Adipose tissue (tissue), 3 donors: ENCODE data around the gene ASIC4. TPM values are rescaled to one million over a fixed set of nuclear protein-coding genes. Genes with fewer than 3 reads are reported as not detected.

ENCODE experiments used
- H3K27ac ChIP-seq: one replicate; pipeline ENCODE4 v1.5.1; 2013; ENCODE audit warnings: low read depth, low read length
- WGBS, 3 donors: extraction: QIAGEN DNeasy Blood & Tissue Kit; methylation state at CpG; one replicate each; pipeline ENCODE4 v1.1.7; 2013; 5-methylcytosine and 5-hydroxymethylcytosine counted together
- polyA plus RNA-seq, 3 donors: library from polyadenylated mRNA; stranded (reverse); fragments of 200-250 nt; gene quantifications; one replicate each; pipeline ENCODE4 v1.2.3, GENCODE V29; 2013
- donor health status: healthy with polysubstance abuse.
- donor health status: Bipolar disorder and iron deficiency.
- donor health status: healthy.

Gene ASIC4
- polyA plus RNA-seq, 3 donors = 0.02 to 0.11 TPM; not detected in 1

GRCh38 chr2:219555956-219556355, 41.7 kb downstream of the ASIC4 start:
- no peak overlapping the region for H3K27ac ChIP-seq
- 93 to 99% (median 97%) methylated on average over 16 to 20 of the region's 20 CpGs for WGBS, 3 donors

- 93 to 98% (median 94%) methylated on average over 18 to 19 of the region's 19 CpGs for WGBS, 3 donors
- H3K27ac ChIP-seq = no peak overlapping the region
Observed at GRCh38 chr2:219556413-219556812, 42.1 kb downstream of the ASIC4 start.

GRCh38 chr2:219557320-219557719, 43.0 kb downstream of the ASIC4 start:
- 91 to 96% (median 92%) methylated on average over 21 of the region's 21 CpGs for WGBS, 3 donors
- no peak overlapping the region for H3K27ac ChIP-seq

GRCh38 chr2:219557791-219558785, 43.8 kb downstream of the ASIC4 start:
- no peak overlapping the region for H3K27ac ChIP-seq
- WGBS, 3 donors = 85 to 94% (median 93%) methylated on average over 22 to 25 of the region's 25 CpGs

- no peak overlapping the region for H3K27ac ChIP-seq
- 85 to 91% (median 90%) methylated on average over 19 to 20 of the region's 20 CpGs for whole genome bisulfite sequencing, 3 donors
Observed at GRCh38 chr2:219559156-219559915, 45.1 kb downstream of the ASIC4 start.

GRCh38 chr2:219560037-219560892, 46.0 kb downstream of the ASIC4 start:
- WGBS, 3 donors = 28 to 33% (median 30%) methylated on average over 8 of the region's 8 CpGs
- H3K27ac ChIP-seq = no peak overlapping the region

- 85 to 89% (median 88%) methylated on average over 3 of the region's 3 CpGs for WGBS, 3 donors
- H3K27ac ChIP-seq = no peak overlapping the region
Observed at GRCh38 chr2:219560893-219561178, 46.6 kb downstream of the ASIC4 start.

GRCh38 chr2:219561179-219562048, 47.1 kb downstream of the ASIC4 start:
- H3K27ac ChIP-seq = no peak overlapping the region
- 79 to 85% (median 80%) methylated on average over 24 of the region's 24 CpGs for WGBS, 3 donors

- WGBS, 3 donors = 78 to 88% (median 83%) methylated on average over 35 of the region's 35 CpGs
- no peak overlapping the region for H3K27ac ChIP-seq
Observed at GRCh38 chr2:219562049-219563020, 48.1 kb downstream of the ASIC4 start.

GRCh38 chr2:219563271-219563928, 49.1 kb downstream of the ASIC4 start:
- H3K27ac ChIP-seq = no peak overlapping the region
- 93% methylated on average over 20 of the region's 20 CpGs for WGBS, 3 donors

GRCh38 chr2:219565130-219566080, 51.1 kb downstream of the ASIC4 start:
- no peak overlapping the region for H3K27ac ChIP-seq
- WGBS, 3 donors = 85 to 89% (median 87%) methylated on average over 21 of the region's 21 CpGs

GRCh38 chr2:219566640-219567039, 52.4 kb downstream of the ASIC4 start:
- 87 to 92% (median 89%) methylated on average over 11 of the region's 11 CpGs for WGBS, 3 donors
- H3K27ac ChIP-seq = no peak overlapping the region

- 93 to 96% (median 96%) methylated on average over 18 of the region's 18 CpGs for whole genome bisulfite sequencing, 3 donors
- H3K27ac ChIP-seq = no peak overlapping the region
Observed at GRCh38 chr2:219567131-219567530, 52.8 kb downstream of the ASIC4 start.

- 89 to 92% (median 91%) methylated on average over 35 of the region's 35 CpGs for WGBS, 3 donors
- H3K27ac ChIP-seq = no peak overlapping the region
Observed at GRCh38 chr2:219567791-219568361, 53.6 kb downstream of the ASIC4 start.

- H3K27ac ChIP-seq = no peak overlapping the region
- WGBS, 3 donors = 94 to 97% (median 96%) methylated on average over 6 of the region's 6 CpGs
Observed at GRCh38 chr2:219569041-219569440, 54.8 kb downstream of the ASIC4 start.
